AG08396 (cell line): ENCODE results near the gene CYGB.
"Not testable (repeated sequence)": the region's sequence is repeated elsewhere in the genome, so short reads cannot be mapped to it uniquely, and the experiment has no call there.

Source experiments
- DNase-seq: peaks from one replicate; pipeline ENCODE4 v3.0.0; 2012; ENCODE audit warnings: low spot score, mixed read lengths

CYGB gene

GRCh38 chr17:76523084-76524037, 14.1 kb downstream of the CYGB start:
- peak; percentile 85 for DNase-seq

- not testable (repeated sequence) for DNase-seq
Observed at GRCh38 chr17:76521683-76522082, 15.8 kb downstream of the CYGB start.

- DNase-seq, result no peak
Observed at GRCh38 chr17:76521262-76521661, 16.2 kb downstream of the CYGB start.

- no peak for DNase-seq
Observed at GRCh38 chr17:76519048-76519966, 18.2 kb downstream of the CYGB start.

GRCh38 chr17:76517638-76518038, 19.9 kb downstream of the CYGB start:
- no peak for DNase-seq

- peak; percentile 92 for DNase-seq
Observed at GRCh38 chr17:76515274-76515949, 22.1 kb downstream of the CYGB start.

GRCh38 chr17:76514355-76514754, 23.2 kb downstream of the CYGB start:
- DNase-seq, result not testable (repeated sequence)

GRCh38 chr17:76513306-76513692, 24.2 kb downstream of the CYGB start:
- DNase-seq, result no peak

- no peak for DNase-seq
Observed at GRCh38 chr17:76512366-76513305, 24.9 kb downstream of the CYGB start.

GRCh38 chr17:76511668-76512365, 25.7 kb downstream of the CYGB start:
- DNase-seq, result no peak

- no peak for DNase-seq
Observed at GRCh38 chr17:76510831-76511244, 26.7 kb downstream of the CYGB start.

GRCh38 chr17:76508472-76509063, 28.9 kb downstream of the CYGB start:
- not testable (repeated sequence) for DNase-seq

GRCh38 chr17:76506408-76507345, 30.8 kb downstream of the CYGB start:
- DNase-seq, result peak; percentile 87

- no peak for DNase-seq
Observed at GRCh38 chr17:76504117-76504516, 33.4 kb downstream of the CYGB start.

- no peak for DNase-seq
Observed at GRCh38 chr17:76502341-76503211, 34.9 kb downstream of the CYGB start.

- no peak for DNase-seq
Observed at GRCh38 chr17:76501827-76502307, 35.6 kb downstream of the CYGB start.

- peak; percentile 92 for DNase-seq
Observed at GRCh38 chr17:76501018-76501826, 36.3 kb downstream of the CYGB start, which contains the start of gene RHBDF2. Gene RHBDF2, minus strand, starts transcription at chr17:76501423. Its CDS starts 19,899 bp downstream, at chr17:76481524.
